Cortex of kidney (tissue), 1 donor: ENCODE measurements around the gene IRGQ.
"Not testable (repeated sequence)": the region's sequence is repeated elsewhere in the genome, so short reads cannot be mapped to it uniquely, and the experiment has no call there.

Experiments
- DNase-seq: peaks from one replicate; lab custom pipeline; 2025; lab: John Stamatoyannopoulos, UW

The IRGQ gene, protein sequence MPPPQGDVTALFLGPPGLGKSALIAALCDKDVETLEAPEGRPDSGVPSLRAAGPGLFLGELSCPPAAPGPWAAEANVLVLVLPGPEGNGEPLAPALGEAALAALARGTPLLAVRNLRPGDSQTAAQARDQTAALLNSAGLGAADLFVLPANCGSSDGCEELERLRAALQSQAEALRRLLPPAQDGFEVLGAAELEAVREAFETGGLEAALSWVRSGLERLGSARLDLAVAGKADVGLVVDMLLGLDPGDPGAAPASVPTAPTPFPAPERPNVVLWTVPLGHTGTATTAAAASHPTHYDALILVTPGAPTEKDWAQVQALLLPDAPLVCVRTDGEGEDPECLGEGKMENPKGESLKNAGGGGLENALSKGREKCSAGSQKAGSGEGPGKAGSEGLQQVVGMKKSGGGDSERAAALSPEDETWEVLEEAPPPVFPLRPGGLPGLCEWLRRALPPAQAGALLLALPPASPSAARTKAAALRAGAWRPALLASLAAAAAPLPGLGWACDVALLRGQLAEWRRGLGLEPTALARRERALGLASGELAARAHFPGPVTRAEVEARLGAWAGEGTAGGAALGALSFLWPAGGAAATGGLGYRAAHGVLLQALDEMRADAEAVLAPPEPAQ

GRCh38 chr19:43595999-43596841 lies at the start of gene IRGQ, which contains the start of gene ZNF576:
IRGQ (minus strand) TSS chr19:43596134; CDS start chr19:43595338, 796 bp downstream.
ZNF576 (plus strand) TSS chr19:43596595; CDS start chr19:43597109, 514 bp downstream.
- DNase-seq: peak; percentile 76

- no peak for DNase-seq
These were observed 48.2 kb upstream of the IRGQ start for GRCh38 chr19:43644181-43644580.

DNA sequence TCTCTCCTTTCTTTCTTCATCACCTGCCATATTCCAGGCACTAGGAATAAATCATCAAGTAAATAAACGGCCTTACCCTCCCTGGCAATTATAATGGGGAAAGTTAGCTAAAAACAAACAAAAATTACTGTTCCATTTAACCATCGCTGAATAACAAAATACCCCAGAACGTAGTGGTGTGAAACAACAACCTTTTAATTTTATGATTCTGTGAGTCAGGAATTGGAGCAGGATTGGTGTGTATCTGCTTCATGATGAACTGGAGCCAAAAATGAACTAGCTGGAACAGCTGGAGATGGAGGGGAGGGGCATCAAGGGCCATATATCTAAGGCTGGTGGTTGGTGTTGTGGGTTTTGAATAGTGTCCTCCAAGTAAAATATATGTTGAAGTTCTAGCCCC lies 47.4 kb upstream of the IRGQ start:
- no peak for DNase-seq

DNA sequence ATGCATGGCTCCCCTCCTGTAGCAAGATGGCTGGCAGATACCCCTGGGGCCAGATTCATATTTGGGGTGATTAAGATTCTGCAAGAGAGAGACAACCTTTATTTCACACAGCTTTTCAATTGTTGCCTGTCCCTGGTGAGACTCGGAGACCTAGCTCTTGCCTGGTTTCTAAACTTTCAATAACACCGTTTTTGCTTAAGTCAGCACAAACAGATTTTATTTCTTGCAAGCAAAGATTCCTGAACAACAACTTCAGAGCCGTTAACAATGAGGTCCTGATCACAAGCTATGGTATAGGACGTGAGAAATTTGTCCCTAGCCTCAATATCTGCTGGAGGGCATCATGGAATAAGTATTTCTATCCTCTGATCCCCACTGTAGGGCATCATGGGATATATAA lies 46.6 kb upstream of the IRGQ start:
- DNase-seq: no peak

DNA sequence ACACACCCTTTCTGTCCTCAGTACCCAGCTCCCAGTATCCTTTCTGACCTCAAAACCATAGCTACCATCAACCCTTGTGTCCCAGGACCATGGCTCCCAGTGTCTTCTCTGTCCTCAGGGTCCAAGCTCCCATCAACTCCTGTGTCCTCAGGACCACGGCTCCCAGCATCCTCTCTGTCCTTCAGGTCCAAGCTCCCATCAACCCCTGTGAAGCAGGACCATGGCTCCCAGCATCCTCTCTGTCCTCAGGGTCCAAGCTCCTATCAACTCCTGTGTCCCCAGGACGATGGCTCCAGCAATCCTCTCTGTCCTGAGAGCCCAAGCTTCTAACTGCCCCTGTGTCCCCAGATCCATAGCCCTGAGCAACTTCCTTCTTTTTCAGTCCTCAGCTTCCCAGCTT lies 45.4 kb upstream of the IRGQ start:
- no peak for DNase-seq

DNA sequence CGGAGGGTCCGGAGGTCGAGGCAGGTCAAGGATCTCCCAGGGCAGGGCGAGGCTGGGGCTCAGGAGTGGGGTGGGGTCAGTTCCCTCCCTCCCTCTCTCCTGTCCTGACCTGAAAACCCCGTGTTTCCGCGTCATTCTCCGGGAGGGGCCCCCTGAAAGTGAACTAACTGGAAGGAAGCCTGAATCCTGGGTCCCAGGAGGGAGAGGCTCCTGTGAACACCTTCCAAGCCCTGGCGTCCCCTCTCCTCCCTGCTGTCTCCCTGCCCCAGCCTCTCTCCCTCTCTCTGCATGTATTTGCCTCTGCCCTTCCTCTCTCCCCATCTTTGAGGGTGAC lies 44.5 kb upstream of the IRGQ start:
- DNase-seq: no peak

DNA sequence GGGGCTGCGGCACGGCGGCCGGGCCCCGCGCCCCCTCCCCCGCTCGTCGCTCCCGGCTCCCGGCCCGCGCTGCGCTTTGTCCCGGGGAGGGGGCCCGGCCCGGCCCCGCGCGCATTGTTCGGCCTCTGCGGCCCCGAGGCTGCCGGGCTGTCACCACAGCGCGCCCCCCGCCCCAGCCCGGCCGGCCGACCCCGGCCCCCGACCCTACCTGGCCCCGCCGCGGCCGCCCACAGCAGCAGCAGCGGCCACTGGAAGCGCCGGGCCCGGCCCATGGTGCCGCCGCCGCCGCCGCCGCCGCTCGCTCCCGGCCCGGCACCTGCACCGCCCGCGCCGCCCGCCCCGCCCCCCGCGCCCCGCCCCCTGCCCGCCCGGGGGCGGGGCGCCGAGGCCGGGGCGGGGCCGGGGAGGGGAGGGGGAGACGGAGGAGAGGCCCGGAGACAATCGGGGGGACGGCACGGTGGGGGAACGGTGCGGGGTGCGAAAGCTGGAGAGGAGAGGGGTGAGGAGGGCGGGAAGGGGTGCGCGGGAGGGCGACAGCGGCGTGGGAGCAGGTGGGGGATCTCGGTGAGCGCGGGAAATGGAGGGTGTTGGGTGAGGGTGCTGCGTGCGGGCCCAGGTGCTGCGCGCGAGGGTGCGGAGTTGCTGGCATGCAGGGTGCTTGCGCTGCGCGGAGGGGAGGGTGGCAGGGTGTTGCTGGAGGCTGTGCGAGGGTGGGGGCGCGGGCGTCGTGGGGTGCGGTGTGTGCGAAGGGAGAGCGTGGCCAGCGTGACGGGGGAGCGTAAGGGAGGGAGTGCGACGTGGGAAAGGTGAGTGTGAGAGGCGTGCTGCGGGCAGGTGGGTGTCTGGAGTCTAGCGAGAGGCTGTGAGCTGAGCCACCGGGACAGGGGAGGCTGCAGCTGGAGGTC lies 43.8 kb upstream of the IRGQ start, which contains the start of gene CADM4:
Gene CADM4 (minus strand): TSS at position 332 of the 905 bp plus-strand sequence. CDS start 60 bp downstream, at position 272.
- DNase-seq: no peak

DNA sequence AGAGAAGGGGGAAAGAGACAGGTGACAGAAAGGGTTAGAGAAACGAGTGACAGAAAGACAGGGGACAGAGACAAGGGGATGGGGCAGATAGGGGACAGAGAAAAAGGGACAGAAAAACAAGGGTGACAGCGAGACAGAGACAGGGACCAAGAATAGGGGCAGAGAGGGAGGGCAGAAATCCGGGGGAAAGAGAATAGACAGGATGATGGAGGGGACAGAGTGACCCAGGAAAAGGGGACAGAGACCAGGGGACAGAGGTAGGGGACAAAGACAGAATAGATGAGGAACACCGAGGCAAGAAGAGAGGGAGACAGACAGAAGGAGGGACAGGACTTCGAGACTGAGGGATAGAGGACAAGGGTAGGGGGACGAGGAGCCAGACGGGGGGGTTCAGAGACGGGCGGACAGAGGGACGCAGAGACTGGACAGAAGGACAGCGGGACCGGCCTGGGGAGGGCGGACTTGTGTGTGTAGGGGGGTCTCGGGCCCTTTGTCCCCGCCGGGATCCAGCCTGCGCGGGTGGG lies 43.1 kb upstream of the IRGQ start:
- no peak for DNase-seq

DNA sequence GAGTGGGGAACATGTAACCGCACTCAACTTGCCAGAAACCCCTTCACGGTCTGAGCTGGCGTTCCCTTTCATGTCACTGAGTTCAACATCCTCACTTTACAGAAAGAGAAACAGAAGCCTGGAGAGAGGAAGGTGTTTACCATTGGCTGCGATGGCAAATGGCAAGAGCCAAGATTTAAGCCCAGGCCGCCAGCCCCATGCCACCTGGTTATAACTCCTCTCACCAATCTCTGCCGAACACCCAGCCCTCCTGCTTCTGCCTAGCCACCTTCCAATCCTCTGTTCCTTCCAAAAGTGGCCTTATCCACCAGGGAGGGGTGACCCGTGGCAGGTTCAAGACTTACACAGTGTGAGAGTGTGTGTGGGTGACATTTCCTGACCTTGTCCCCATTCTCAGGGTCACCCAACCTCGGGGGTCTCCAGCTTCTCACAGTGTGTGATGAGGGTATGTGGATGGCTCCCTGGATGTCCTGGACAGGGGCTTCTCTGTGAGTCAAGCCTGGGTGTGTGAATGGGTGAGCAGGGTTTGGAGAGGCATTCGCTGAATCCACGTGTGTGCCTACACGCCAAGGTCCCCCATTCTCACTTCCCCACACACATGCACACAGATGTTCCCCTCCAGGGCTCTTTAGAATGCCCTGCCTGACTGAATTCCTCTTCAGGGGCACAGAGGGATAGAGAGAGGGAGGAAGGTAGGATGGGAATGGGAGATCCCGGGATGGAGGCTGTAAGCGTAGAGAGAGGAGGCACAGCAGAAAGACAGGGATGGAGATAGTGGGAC lies 42.5 kb upstream of the IRGQ start:
- no peak for DNase-seq

GRCh38 chr19:43636121-43636683 lies 40.3 kb upstream of the IRGQ start:
- DNase-seq: no peak

GRCh38 chr19:43635561-43635940 lies 39.6 kb upstream of the IRGQ start:
- DNase-seq: not testable (repeated sequence)

DNA sequence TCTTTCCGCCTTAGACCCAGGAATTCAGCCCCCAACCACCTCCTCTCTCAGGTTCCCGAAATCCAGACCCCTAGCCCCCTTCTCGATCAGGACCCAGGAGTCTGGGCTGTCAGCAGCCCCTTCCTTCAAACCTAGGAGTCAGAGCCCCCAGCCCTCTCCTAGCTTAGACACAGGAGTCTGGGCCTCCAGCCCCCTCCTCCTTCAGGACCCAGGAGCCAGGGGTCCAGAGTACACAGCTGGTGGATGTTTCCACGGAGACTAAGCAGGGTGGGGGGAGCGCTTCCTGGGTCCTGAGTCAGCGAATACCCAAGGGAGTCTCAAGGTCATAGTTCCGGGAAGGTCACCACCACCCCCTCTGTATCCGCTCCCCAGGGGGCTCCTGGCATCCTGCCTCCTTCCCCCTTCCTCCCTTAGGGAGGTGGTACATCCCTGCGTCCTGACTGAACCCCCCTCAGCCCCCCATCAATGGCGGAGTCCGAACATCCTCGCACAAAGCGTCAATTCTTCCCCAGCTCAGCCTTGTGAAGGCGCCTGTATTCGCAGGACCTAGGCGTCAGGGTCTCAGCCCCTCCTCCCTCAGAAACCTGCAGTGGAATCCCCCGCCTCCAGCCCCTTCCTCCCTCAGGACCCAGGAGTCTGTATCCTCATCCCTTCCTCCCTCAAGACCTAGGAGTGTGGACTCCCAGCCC lies 39.1 kb upstream of the IRGQ start:
- no peak for DNase-seq

DNA sequence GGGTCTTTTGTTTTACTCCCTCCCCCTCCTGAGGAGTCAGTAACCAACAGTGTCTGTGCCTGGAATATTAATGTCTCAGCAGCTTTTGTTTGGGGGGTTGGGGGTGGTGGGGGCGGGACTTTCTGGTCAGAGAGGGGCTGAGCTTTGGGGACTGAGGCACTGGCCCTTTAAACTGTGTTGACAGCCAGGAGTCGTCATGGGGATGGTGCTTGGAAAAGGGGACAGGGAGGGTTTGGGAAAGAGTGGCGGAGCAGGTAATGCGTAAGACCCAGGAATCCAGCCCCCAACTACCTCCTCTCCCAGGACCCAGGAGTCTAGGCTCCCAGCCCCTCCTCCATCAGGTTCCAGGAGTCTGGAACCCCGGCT lies 38.6 kb upstream of the IRGQ start:
- no peak for DNase-seq

- DNase-seq: no peak
These were observed 38.1 kb upstream of the IRGQ start for GRCh38 chr19:43634068-43634467.

DNA sequence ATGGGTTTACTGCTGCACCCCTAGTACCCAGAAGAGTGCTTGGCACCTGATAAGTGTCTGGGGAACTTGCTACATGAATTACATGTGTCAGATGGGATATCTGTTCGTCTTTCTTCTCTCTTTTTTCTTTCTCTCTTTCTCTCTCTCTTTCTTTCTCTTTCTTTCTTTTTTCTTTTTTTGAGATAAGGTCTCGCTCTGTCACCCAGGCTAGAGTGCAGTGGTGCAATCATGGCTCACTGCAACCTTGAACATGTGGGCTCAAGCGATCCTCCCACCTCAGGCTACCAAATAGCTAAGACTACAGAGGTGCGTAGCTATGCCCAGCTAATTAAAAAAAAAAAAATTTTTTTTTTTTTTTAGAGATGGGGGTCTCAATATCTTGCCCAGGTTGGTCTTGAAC lies 37.6 kb upstream of the IRGQ start:
- DNase-seq: no peak

DNA sequence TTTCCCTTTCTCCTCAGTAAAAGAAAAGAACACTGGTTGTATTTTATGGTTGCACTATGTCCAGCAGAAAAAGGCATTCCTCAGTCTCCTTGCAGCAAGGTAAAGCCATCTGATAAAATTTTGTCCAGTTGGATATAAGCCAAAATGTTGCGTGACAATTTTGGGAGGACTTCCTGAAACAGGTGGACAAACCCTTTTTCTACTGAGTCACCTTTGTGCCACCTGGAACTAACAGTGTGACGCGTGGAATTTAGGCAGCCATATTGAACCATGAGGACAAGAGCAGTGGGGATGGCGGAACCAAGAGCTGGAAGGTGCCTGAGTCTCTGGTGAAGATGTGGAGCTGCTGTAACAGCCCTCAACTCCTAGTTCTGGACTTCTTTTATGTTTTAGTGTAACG lies 35.6 kb upstream of the IRGQ start:
- no peak for DNase-seq

DNA sequence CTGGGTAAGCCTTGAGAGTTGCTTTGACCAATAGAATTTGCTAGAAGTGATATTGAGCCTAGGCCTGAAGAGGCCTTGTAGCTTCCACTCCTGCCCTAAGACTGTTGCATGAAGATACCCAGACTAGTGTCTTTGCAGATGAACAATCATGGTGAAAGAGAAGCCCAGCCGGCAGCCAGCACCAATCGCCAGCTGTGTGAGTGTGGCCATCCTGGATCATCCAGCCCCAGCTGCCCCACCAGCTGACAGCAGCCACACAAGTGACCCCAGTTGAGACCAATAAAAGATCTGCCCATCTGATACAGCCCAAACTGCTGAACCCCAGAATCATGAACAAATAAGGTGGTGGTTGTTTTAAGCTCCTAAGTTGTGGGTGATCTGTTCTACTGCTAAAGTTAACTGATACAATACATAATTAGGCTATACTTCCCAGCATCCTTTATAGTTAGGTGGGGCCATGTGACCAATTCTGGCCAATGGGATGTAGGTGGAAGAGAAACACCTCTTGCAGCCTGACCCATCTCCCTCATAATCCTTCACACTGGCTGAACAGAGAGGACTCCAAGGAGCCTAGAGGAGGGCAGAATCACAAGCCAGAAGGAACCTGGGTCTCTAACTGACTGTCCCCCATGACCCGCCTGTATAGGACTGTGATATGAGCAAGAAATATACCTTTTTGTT lies 32.9 kb upstream of the IRGQ start:
- DNase-seq: no peak

DNA sequence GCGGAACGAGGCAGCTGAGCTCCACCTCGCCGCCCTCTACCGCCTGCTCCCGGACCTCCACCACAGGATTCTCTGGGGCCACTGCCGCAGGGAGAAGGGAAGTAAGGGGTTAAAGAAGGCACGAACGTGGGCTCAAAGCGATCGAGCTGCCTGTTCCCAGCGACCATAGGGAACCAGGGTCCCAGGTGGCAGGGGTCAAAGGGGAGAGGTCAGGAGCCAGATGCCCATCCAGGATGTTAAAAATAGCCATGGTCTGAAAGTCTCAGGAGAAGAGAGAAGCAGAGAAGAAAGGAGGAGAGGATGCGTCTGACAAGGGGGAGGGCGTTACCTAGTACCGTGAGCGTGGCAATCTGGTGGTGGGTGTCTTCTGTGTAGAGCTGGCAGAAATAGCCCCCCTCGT lies 30.9 kb upstream of the IRGQ start:
- no peak for DNase-seq

- DNase-seq: no peak
These were observed 30.1 kb upstream of the IRGQ start for GRCh38 chr19:43625918-43626579.
